NCI-H2029 treated with DMSO at 0.1 percent for 48 hours (cell line): Measurements from ENCODE around the gene MICALL1.
"Not testable (repeated sequence)": the region's sequence is repeated elsewhere in the genome, so short reads cannot be mapped to it uniquely, and the experiment has no call there.

Experiments
- DNase-seq: peaks from one replicate; lab custom pipeline; 2025; lab: John Stamatoyannopoulos, UW

The MICALL1 gene

DNA sequence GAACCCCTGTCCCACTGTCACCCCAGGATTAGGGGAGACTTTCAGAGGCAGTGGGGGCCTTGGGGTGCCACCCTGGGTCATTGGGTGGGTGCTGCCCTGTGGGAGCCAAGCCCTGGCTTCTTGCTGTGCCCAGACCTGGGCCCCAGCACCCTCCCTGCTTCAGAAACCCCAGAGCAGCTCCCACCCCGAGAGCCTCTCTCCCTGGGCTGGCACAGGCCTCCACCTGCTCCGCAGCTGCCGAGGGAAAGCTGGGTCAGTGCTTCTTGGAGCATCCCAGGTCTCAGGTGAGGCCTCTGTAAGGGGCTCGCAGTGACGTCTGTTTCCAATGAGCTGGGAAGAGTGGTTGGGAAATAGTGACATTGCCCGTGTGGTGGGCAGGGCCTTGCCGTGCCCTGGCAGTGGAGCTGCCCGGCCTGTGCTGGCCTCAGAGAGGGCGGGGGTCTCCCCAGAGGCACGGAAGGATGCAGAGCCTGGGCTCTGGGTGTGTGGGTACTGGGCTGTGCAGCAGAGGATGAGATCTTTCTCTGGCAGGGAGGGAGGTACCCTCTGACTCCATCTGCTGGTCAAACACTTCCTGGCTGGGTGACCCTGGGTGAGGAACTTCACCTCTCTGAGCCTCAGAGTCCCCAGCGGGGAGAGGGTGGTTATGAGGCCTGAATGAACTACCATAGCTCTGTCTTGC is 24.3 kb downstream of the MICALL1 start:
- DNase-seq: no peak

DNA sequence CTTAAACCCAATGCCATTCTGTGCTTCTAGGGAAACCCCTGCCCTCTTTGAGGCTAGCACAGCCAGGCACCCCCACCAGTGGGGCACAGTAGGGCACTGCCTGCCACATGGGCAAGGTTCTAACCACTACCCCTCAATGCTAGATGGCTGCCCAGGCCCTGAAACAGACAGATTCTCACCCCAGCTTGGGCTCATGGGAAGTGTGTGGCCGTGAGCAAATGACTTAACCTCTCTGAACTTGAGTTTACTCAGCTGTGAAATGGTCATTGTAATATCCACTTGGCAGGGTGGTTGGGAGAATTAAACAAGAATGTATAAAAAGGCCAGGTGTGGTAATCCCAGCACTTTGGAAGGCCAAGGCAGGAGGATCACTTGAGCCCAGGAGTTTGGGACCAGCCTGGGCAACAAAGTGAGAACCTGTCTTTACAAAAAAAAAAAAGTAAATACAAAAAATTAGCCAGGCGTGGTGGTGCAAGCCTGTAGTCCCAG is 24.9 kb downstream of the MICALL1 start:
- DNase-seq: no peak

- DNase-seq: peak; percentile 10
These were observed 25.8 kb downstream of the MICALL1 start for GRCh38 chr22:37931893-37932389.

DNA sequence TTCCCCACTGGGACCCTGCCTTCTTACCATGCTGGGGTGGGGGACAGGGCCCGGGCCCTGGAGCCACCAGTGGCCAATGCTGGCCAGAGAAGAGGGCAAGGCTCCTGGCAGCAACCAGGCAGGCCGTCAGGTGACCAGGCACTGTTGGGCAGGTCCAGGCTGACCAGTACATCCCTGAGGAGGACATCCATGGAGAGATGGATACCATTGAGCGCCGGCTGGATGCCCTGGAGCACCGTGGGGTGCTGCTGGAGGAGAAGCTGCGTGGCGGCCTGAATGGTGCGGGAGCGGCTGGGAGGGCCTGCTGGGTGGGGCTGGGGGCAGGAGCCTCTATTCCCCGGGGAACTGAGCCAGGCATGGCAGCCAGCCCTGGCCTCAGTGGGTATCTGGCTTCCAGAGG is 26.3 kb downstream of the MICALL1 start:
- DNase-seq: no peak

DNA sequence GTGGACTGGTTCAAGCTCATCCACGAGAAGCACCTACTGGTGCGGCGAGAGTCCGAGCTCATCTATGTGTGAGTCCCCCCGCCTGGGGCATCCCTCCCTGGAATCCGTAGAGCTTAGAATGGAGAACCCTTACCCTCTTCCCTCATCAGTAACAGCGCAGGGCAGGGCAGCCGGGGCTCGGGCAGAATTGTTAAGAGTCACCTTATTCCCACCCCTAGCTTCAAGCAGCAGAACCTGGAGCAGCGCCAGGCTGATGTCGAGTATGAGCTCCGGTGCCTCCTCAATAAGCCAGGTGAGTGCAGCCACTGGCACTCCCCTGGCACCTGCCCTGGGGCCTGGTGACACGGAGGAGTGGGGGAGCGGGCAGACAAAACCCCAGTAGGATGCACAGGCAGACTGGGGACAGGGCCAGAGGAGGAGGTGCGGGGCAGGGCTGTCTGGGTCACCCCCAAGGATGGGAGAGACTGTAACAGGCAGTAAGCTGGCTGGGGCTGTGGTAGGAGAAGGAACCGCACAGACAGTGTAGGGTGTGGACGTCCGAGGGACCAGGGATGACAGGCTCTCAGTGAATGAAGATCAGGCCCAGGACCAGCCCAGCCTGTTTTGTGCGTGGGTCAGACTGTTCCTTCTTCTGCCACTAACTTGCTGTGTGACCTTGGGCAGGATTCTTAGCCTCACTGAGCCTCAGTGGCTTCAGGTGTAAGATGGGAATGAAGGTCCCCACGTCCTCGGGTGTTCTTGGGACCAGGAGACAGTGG is 26.9 kb downstream of the MICALL1 start:
- peak; percentile 52 for DNase-seq

DNA sequence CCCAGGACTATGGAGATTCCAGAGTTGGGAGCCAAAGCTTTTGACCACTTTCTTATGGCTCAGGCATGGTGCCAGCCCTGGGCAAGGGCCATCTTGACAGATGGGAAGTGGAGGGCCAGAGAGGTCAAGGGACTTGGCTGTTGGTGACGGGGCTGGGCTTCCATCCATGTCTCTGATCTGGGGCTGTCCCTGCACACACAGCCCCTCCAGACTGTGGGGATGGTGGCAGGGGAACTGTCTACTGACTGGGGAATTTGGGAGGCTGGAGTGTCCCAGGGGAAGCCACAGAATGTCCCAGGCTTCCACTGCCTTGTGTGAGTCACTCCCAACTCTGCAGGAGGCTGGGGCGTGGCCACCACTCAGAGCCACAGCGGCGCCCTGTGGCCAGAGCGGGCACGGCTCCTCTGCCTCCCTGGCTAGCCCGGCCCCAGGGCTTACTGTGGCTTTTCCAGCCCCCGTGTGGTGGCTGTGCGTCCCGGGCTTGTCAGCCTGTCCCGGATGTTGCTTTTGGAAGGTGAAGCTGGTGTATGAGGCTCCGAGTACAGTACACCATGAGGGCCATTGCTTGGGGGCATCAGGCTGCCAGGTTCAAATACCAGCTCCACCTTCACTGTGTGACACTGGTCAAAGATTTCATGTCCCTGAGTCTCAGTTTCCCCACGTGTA is 27.7 kb downstream of the MICALL1 start:
- DNase-seq: peak; percentile 19

- DNase-seq: no peak
These were observed 34.7 kb downstream of the MICALL1 start for GRCh38 chr22:37940698-37941376.

DNA sequence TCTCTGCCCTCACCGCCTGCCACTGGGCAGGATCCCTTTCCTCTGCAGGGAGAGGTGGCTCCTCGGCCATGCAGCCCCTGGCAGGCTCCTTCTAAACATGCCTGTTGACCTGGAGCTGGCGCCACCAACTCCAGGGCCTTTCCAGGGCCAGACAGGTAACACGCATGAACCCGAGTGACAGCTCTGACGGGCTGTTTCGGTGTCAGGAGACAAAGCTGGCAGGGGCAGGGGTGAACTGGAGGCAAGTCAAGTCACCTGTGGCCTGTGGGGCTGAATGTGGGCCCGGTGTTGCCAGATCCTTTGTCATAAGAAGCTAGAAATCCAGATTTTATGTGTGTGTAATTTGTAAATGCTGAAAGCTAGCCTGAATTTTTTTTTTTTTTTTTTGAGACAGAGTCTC is 36.0 kb downstream of the MICALL1 start:
- no peak for DNase-seq

DNA sequence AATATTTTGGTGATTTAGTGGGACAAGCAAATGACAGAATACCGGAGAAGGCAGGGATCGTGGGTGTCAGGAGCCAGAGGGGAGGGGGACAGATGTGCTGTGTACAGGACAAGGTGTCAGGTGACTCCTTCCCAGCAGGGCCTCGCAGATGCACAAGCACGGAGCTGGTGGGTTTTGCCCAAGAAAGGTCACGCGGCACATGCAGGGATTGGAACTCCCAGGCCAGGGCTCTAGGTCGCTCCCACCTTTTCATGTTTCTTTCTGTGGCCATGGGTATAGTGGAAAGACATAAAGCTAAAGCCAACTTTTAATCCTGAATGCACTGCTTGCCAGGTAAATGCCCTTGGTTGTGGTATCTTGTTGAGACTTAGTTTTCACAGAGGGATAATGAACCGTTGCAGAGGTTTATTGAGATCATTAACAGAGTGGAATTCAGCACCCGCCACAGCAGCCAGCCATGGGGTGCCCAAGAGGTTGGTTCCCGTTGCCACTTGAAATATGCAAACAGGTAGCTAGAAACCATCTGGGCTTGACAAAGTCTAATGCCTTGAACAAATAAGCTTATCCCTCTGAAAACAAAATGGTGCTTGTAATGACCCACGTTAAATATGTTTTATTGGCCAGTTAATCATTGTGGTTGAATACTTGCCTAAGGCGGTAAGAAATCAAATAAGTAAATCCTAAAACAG is 37.2 kb downstream of the MICALL1 start:
- no peak for DNase-seq

- DNase-seq: no peak
These were observed 37.7 kb downstream of the MICALL1 start for GRCh38 chr22:37943825-37944198.

- DNase-seq: not testable (repeated sequence)
These were observed 38.3 kb downstream of the MICALL1 start for GRCh38 chr22:37944423-37944822.

- not testable (repeated sequence) for DNase-seq
These were observed 41.2 kb downstream of the MICALL1 start for GRCh38 chr22:37947142-37947795.

- DNase-seq: no peak
These were observed 45.2 kb downstream of the MICALL1 start for GRCh38 chr22:37951305-37951704.

DNA sequence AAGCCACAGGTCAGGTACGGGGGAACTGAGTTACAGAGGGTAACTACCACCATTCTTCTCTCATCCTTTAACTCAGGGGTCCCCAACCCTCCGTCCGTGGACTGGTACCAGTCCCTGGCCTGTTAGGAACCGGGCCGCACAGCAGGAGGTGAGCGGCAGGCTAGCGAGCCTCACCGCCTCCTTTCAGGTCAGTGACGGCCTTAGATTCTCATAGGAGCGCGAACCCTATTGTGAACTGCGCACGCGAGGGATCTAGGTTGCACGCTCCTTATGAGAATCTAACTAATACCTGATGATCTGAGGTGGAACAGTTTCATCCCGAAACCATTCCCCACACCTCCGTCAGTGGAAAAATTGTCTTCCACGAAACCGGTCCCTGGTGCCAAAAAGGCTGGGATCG is 46.5 kb downstream of the MICALL1 start:
- not testable (repeated sequence) for DNase-seq

GRCh38 chr22:37953062-37953436 is 47.0 kb downstream of the MICALL1 start:
- DNase-seq: no peak

DNA sequence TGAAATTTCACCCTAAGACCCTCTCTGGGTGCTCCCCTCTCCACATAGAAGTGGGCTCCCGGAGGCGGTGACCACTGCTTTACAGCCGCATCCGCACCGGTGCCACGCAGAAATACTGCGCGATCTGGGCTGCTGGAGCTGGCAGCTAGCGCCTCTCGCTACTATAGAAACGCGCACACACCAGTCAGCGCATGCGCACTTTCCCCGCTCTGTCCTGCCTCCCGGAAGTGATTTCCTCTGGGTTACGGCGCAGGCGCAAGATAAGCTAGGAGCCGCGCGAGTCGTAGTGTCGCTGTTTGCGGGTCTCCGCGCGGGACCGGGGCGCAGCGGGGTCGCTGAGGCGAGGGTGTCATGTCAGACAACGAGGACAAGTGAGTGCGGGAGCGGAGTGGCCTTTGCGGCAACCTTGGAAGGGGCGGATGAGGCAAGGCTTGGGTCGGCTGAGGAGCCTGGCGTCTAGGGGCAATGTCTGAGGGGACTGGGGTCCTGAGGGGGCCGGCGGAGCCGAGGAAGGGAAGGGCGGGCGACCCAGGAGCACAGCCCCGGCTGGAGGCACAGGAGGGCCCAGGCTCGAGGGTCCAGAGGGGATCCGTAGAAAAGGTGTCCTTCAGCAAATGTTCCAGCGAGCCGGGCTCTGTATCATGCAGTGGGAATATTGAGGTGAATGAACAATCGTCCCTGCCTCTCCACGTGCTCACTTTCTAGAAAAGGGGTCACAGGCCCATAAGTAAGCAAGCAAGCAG is 47.5 kb downstream of the MICALL1 start, which contains the start of the genes C22orf23 and POLR2F:
TSS of gene C22orf23 (minus strand) at position 165 of the 743 bp plus-strand sequence. CDS start 452 bp downstream, outside the sequence.
TSS of gene POLR2F (plus strand) at position 263 of the 743 bp plus-strand sequence. CDS start at position 352, 89 bp downstream.
- DNase-seq: peak; percentile 73

- DNase-seq: no peak
These were observed 48.6 kb downstream of the MICALL1 start for GRCh38 chr22:37954686-37955085.

DNA sequence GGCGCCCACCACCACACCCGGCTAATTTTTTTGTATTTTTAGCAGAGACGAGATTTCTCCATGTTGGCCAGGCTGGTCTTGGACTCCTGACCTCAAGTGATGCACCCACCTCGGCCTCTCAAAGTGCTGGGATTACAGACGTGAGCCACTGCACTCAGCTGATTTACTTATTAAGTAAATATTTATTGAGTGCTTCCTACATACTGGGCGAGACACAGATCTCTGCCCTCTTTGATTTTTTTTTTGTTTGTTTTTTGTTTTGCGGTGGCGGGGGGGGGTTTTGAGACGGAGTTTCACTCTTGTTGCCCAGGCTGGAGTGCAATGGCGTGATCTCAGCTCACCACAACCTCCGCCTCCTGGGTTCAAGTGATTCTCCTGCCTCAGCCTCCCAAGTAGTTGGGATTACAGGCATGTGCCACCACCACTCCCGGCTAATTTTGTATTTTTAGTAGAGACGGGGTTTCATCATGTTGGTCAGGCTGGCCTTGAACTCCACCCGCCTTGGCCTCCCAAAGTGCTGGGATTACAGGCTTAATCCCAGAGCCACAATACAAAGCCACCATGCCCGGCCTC is 49.8 kb downstream of the MICALL1 start:
- not testable (repeated sequence) for DNase-seq

- no peak for DNase-seq
These were observed 51.1 kb downstream of the MICALL1 start for GRCh38 chr22:37957232-37957631.
